NCI-H460 (cell line): ENCODE data around the gene TPD52L2. TPM values are rescaled to one million over a fixed set of nuclear protein-coding genes. Genes with fewer than 3 reads are reported as not detected.

ENCODE experiments used
- DNase-seq: peaks from one replicate; pipeline ENCODE4 v3.0.0-alpha.2; 2016; ENCODE audit warnings: low read depth; ENCODE audit errors: extremely low read depth
- polyA plus RNA-seq: library from polyadenylated mRNA; depleted of rRNA; stranded (reverse); fragments of >200 nt; gene quantifications from 2 replicates; pipeline ENCODE4 v1.2.3, GENCODE V29; 2014; cell fraction: nucleus; rRNA removed
- total RNA-seq: library from RNA; depleted of rRNA; stranded (reverse); fragments of >200 nt; shearing (Covaris generic); gene quantifications from 2 replicates; pipeline ENCODE4 v1.2.3, GENCODE V29; 2014; rRNA removed

Gene TPD52L2
- total RNA-seq, result 97.6 and 103 TPM in 2 replicates
- 103 and 145 TPM in 2 replicates for polyA plus RNA-seq

- DNase-seq, result peak; percentile 99
Measured at GRCh38 chr20:63864978-63865640, at the start of gene TPD52L2. TPD52L2 (plus strand) TSS chr20:63865270; CDS start chr20:63865366, 96 bp downstream.

DNA sequence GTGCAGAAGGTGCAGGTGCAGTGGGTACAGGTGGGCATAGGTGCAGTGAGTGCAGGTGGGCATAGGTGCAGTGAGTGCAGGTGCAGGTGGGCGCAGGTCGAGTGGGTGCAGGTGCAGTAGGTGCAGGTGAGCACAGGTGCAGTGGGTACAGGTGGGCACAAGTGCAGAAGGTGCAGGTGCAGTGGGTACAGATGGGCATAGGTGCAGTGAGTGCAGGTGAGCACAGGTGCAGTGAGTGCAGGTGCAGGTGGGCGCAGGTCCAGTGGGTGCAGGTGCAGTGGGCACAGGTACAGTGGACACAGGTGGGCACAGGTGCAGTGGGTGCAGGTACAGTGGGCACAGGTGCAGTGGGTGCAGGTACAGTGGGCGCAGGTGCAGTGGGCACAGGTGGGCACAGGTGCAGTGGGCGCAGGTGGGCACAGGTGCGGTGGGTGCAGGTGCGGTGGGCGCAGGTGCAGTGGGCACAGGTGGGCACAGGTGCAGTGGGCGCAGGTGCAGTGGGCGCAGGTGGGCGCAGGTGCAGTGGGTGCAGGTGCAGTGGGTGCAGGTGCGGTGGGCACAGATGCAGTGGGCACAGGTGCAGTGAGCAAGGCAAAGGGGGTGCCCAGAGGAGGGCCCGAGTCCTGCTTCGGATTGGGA lies 49.3 kb upstream of the TPD52L2 start:
- no peak for DNase-seq

- peak; percentile 25 for DNase-seq
Measured at GRCh38 chr20:63819224-63819921, 45.7 kb upstream of the TPD52L2 start.

- DNase-seq, result no peak
Measured at GRCh38 chr20:63821811-63822210, 43.3 kb upstream of the TPD52L2 start.

DNA sequence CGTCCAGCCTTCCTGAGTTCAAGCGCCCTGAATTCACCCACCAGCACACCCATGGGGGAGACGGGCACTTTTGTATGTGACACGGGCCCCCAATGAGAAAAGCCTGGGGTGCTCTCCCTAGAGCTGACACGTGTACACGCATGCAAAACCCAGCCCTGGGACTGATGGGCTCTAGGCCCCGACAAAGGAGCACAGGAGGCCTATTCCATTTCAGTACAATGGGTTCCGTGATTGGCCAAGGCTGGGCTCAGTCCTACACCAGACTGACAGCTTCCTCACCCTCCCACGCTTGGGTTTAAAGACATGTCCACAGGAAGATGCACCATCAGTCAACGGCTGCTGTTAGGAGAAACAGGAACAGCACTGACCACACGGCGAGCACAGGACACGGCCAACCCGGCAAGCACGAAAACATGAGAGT lies 42.8 kb upstream of the TPD52L2 start:
- DNase-seq, result no peak

GRCh38 chr20:63823691-63824311 lies 41.3 kb upstream of the TPD52L2 start:
- DNase-seq, result no peak

DNA sequence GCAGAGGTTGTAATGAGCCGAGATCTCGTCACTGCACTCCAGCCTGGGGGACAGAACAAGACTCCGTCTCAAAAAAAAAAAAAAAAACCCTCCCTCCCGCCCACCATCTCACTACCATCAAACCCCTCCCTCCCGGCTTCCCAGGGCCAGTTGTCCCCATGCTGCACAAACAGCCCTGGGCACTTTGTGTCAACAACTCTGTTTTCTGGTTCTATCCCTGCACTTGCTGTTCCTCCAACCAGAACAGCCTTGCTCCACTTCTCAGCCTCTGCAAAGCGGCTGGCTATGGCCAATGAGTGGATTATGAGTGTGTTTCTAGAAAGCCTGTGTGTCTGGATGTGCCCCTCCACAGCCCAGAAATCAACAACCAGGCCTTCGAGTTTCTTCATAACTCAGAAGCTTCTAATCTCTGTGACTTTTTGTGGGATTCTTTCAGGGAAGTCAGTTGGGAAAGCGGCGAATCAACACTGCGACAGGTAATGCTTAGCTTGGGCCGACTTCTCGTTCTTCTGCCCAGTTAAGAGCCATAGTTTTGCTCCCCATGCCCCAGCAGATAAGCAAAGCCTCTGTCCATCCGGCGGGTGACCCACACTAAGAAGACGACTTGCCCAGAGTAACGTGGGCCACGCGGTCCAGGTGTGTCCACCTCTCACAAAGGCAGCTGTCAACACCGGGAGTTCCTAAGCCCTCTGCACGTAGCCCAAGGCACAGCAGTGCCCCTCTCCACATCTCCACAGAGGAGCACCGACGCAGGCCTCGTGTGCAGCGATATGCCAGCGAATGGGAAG lies 39.5 kb upstream of the TPD52L2 start:
- no peak for DNase-seq

DNA sequence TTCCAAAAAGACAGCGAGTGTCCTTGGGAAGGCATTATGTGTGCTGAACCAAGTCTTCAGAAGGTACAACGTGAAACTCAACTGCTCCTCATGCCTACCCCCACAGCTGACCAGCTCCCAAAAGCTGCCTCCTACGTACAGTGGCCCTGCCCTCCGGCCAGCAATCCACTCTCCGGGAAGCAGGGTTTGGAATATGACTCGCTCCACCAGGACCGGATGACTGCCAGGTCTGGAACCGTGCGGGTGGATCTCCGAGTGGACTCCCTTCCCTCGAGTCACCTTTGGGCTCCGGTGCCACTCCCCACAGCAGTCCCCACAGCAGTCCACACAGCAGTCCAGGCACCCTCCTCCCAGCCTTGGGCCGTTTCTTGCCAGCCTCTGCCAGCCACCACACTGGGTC lies 38.3 kb upstream of the TPD52L2 start:
- no peak for DNase-seq

DNA sequence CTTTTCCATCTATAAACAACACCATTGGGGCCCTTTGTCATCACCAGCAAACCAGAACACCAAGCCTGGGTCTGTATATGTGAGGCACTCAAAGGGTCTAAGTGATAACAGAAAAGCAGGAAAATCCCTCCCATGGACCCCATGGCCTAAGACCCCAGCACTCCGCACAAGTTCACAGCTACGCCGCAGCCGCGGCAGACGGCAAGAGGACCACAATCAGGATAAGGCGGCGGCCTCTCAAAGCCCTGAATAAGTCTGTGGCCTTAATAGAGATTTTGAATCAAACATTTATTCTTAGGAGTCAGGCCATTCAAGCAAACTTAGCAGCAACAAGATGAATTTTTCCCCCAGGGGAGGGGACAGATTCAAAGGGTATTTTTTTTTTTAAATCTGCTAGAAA lies 36.9 kb upstream of the TPD52L2 start:
- DNase-seq, result no peak

DNA sequence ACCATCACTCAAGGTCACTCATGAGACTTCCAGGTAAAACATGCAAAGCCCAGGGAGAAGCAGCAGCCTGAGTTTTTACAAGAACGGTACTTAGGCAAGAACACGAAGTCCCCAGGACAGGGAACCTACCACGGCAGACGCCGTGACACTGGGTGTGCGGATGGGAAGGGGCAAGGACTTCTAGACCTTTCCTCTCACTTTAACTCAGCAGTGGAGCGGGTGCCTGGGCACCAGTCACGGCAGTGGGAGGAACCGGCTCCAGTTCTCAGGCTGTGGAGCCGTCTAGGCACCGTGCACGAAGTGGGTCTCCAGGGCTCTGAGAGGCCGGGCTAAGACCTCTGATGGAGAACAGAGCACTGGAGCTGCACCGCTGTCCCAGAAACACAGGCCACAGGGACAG lies 36.5 kb upstream of the TPD52L2 start:
- DNase-seq, result no peak

DNA sequence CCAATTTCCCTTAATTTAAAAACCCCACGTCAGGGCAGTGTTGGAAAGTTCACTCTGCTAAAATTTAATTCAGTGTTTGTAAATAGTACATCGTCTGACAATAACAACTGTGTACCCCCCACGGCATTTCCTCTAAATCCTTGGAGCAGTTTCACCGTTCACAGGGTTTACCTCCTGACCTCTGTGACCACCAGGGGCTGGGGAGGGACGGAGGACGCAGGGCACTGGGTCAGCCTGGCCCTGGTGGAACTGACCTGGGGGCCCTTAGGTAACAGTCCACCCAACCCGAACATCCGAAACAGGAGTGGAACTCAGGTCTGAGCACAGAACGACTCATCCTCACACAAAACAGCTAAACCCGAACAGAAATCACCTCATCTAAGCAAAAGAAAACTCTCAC lies 36.1 kb upstream of the TPD52L2 start:
- DNase-seq, result no peak

DNA sequence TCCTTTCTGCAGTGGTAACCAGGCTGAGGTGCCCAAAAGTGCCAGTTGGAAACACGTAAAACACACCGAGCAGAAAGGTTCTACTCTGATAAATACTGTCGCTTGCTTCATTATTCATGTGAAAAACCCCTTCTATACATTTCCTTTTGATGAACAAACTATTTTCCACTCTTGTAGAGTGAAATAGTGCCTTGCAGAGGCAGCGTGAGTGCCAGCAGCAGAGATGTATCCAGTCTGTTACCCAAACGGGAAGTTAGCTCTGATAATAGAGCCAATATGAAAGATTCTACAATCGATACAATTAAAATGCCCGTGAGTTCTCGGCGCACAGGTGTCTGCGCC lies 35.5 kb upstream of the TPD52L2 start:
- no peak for DNase-seq

DNA sequence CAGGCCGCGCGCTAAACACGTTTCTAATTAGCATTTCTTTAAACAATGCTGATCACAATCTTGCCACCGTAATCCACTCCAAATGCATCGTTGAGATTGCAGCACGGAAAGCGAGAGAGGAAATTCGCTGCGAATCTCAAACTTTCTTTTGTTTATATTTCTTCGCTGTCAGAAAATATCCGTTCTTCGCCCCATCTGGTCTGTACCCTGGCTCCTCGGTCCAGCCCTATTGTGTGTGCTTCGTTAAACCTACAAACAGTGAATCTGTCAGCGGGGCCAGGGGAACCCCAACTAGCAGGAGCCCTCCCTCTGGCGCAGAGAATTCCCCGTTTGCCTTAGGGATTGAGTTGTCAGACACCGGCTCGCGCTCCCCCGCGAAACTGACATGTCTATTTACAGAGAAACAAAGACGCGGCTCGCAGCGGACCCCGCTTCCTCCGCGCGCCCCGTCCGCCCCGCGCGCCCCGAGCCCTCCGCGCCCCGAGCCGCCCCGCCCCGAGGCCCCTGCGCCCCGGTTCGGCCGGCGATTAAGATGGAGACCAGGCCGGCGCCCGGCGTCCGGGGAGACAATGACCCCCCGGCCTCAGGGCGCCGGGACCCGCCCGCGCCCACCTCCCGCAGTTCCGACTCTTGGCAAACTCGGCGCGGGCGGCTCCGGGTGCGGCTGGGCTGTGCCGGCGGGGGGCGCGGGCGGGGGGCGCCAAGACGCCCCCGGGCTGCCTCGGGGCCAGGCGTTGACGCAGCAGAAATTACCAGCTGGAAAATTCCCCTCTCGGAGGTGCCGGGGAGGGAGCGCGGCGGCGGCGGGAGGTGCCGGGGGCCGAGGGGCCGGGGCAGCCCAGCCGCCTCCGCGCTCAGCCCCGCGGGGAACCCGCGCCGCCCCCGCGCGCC lies 34.9 kb upstream of the TPD52L2 start:
- no peak for DNase-seq

DNA sequence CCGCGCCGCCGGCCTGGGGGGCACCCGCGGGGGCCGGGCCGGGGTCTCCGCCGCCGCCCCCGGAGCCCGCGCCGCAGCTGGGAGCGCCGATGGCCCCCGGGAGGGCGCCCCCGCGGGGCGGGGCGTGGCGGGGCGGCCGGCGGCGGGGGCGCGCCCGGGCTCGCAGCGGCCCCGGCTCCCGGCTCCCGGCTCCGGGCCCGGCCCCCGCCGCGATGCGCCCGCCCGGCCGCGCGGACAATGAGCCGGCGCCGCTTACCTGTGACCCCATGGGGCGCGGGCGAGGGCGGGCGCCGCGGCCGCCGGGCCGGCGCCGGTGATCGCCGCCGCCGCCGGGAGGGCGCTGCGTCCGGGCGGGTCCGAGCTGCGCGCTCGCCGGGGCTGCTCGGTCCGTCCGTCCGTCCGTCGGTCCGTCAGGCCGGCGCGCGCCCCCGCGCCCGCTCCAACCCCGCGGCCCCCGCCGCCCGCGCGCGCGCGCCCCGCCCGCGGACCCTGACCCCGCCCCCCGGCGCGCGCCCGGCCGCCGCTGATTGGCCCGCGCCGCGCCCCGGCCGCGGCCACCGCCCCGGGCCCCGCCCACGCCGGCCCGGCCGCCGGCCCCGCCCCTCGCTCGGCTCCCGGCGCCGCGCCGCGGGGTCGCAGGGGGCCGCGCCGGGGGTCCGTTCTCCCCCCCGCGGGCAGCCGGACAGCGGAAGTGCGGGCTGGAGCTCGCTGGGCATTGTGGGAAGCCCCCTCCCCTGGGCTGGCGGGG lies 34.1 kb upstream of the TPD52L2 start, which contains the start of gene ZBTB46:
TSS of gene ZBTB46 (minus strand) at position 424 of the 748 bp plus-strand sequence. CDS start 40,507 bp downstream, outside the sequence.
- peak; percentile 32 for DNase-seq

DNA sequence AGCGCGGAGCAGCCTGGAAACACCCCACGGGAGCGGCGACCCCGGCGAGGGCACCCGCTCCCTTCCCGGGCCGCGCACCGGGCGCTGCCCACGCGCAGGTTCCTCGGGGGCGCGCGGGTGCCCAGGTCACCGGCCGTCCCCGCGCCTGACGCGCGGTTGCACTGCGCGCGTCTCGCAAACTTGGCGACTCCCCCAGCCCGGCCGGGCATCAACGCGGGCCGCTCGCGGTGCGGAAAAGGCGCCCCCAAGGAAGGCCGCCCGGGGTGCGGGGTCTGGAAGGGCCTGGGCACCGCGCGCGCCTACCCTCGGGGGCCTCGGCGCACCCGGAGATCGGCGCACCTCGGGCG lies 33.5 kb upstream of the TPD52L2 start:
- no peak for DNase-seq

DNA sequence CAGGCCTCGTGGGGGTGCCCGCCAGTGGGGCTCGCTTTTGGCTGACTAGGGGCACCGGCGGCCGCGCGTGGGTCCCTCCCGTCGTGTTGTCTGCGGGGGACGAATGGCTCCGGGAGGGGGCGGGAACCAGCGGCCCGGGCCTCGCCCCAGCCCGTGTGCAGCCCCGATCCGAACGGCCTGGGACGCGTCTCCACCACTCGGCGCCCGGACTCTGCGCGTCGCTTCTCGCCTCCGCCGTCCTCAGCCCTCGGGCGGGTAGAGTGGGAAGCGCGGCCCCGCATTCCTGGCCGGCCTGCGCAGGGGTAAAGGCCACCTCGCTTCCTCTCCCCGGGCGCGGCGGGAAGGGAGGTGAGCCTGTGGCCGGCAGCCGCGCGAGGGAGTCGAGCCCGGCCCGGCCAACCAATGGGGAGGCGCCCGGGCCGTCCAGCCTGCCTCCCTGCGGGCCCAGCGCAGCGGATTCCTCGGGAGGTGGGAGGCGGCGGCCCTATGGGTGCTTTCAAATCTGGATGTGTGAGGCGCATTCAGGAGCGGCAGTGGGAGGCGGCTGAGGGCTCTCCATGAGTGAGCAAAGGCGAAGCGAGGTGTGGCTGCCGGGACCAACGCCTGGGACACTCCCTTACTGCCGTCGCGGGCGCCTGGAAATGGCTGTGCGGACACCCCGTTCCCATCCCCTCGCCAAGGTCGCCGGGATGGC lies 32.9 kb upstream of the TPD52L2 start:
- DNase-seq, result no peak

GRCh38 chr20:63833776-63834490 lies 31.1 kb upstream of the TPD52L2 start:
- no peak for DNase-seq

DNA sequence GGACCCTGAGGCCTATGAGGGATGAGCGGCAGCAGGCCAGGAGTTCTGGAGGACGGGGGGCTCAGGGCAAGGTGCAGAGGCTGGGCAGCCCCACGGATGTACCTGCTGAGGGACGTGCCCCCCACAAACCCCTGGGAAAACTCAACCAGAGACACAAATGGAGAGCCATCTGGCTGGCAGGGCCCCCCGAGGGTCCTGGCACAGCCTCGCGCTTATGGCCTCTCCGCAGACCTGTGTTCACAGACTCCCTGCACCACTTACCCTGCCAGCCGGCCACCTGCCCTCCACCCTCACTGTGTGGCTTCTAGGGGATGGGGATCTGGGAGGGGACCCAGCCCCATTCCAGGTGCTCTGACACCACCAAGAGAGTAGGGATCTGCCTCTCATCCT lies 30.6 kb upstream of the TPD52L2 start:
- DNase-seq, result no peak
